ENCODE results near the gene NEDD4L.
A peak's percentile ranks its signal among the peaks of the same experiment; 100 is the strongest.

NEDD4L gene

DNA sequence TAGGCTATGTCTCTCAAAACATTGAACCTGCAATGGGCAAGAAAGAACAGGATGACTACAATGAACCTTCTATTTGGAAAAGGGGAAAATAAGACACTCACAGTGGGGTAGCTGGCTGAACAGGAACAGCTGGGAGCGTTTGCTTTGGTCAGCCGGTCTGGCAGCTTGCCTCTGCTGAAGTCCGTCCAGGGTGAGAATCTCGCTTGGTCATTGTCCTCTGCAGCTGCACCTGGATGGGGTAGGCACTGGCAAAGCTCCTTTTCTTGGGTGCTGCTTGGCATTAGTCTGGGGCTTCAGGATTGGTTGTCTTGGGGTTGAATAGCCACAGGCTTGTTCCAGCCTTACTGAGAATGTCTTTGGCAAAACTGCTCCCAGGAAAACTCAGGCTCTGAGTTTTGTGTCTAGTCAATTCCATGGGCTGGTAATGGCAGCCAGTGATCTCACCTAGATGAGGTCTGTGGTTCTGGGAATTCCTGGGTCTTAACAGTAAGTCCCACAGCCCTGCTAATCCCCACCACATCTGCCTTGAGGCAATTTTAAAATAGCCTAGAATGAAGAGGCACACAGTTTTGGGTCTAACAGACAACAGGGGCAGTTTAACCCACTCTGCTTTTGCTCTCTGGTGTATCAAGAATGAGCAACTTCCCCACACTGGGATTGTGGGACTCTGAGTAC is 13.4 kb downstream of the NEDD4L start:
- no peak for DNase-seq
- no peaks in the 10 kb centered on the region for H3K27me3 ChIP-seq (replicated peaks)

DNA sequence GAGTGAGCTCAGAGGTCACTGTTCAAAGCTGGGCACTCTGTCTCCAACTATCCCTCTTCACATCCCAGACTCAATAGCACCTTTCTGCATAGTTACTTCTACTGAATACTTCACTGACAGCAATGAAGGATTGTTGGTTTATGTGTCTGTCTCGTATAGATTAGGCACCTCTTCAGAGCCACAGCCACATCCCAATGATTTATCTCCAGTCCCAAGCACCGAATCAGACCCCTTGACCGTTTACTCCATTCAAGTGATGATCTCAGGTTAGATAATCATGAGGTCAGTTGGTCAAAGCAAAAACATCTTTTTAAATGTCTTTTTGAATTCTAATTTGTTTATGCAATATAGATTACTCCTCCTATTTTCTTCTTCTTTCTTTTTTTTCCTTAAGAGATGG is 14.7 kb downstream of the NEDD4L start:
- no peaks in the 10 kb centered on the region for H3K27me3 ChIP-seq (replicated peaks)
- H3K4me3 ChIP-seq (ENCODE audit: low read depth, low read length): no peak overlapping the region
- peak; percentile 13 for DNase-seq
- in situ Hi-C loops (cut with HindIII; ENCODE audit: low pct_ligation_motif_present, low sequenced_read_pairs): no loop called here
- H3K36me3 ChIP-seq (replicated peaks): no peaks in the 10 kb centered on the region
- no peak overlapping the region for H3K27ac ChIP-seq
- TF ChIP-seq, protein P1, sequence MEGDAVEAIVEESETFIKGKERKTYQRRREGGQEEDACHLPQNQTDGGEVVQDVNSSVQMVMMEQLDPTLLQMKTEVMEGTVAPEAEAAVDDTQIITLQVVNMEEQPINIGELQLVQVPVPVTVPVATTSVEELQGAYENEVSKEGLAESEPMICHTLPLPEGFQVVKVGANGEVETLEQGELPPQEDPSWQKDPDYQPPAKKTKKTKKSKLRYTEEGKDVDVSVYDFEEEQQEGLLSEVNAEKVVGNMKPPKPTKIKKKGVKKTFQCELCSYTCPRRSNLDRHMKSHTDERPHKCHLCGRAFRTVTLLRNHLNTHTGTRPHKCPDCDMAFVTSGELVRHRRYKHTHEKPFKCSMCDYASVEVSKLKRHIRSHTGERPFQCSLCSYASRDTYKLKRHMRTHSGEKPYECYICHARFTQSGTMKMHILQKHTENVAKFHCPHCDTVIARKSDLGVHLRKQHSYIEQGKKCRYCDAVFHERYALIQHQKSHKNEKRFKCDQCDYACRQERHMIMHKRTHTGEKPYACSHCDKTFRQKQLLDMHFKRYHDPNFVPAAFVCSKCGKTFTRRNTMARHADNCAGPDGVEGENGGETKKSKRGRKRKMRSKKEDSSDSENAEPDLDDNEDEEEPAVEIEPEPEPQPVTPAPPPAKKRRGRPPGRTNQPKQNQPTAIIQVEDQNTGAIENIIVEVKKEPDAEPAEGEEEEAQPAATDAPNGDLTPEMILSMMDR (IDR thresholded peaks at IDR 0.05; ENCODE audit: low read depth, low read length, missing control alignments): no peak

More for the DNA sequence above, 13.4 kb downstream of the NEDD4L start:
- no peak overlapping the region for H3K4me3 ChIP-seq (ENCODE audit: low read depth, low read length)
- H3K36me3 ChIP-seq (replicated peaks): no peaks in the 10 kb centered on the region
- in situ Hi-C loops (cut with HindIII; ENCODE audit: low pct_ligation_motif_present, low sequenced_read_pairs): no loop called here
- H3K27ac ChIP-seq: no peak overlapping the region
- TF ChIP-seq, protein P1 (IDR thresholded peaks at IDR 0.05; ENCODE audit: low read depth, low read length, missing control alignments): no peak

DNA sequence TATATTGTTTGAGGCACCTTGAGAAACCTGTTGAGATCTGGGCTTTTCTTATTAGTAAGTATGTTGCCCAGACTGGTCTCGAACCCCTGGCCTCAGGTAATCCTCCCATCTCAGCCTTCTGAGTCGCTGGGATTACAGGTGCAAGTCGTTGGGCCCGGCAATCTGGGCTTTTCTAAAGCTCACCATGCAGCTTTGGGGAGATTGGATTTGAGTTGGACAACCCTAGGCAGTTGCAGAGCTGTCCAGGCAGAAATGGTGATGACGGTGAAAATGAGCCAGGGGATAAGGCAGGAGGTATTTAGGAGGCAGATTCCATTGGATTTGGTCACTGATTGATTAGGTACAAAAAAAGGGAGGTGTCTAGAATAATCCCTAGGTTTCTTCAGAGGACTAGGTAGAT is 16.2 kb downstream of the NEDD4L start:
- in situ Hi-C loops (cut with HindIII; ENCODE audit: low pct_ligation_motif_present, low sequenced_read_pairs): no loop called here
- Histone ChIP-seq H3K27ac (no peak overlapping the region), H3K27me3 (replicated peaks) (no peaks in the 10 kb centered on the region), H3K4me3 (ENCODE audit: low read depth, low read length) (no peak overlapping the region), H3K36me3 (replicated peaks) (no peaks in the 10 kb centered on the region)
- DNase-seq: no peak
- TF ChIP-seq, protein P1 (IDR thresholded peaks at IDR 0.05; ENCODE audit: low read depth, low read length, missing control alignments): no peak

DNA sequence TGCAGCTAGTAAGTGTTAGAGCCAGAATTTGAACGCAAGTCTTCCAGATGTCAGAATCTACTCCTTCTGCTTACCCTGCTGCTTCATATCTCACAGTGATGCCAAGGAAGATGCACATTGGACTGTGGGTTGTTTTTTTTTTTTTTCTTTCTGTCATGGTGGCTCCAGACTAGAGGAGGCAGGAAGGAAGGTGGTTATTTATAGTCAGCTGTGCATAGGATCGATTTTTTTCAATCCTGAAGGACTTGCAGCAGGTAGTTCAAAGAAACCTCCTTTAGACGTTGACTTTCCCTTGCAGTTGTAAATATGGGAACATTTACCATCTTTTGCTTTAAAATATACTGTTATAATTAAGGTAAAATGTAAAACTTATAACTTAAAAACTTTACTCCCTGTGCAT is 17.3 kb downstream of the NEDD4L start:
- TF ChIP-seq, protein P1 (IDR thresholded peaks at IDR 0.05; ENCODE audit: low read depth, low read length, missing control alignments): no peak
- Histone ChIP-seq H3K27ac (no peak overlapping the region), H3K27me3 (replicated peaks) (no peaks in the 10 kb centered on the region), H3K36me3 (replicated peaks) (no peaks in the 10 kb centered on the region), H3K4me3 (ENCODE audit: low read depth, low read length) (no peak overlapping the region)
- DNase-seq: no peak
- in situ Hi-C loops (cut with HindIII; ENCODE audit: low pct_ligation_motif_present, low sequenced_read_pairs): no loop called here

DNA sequence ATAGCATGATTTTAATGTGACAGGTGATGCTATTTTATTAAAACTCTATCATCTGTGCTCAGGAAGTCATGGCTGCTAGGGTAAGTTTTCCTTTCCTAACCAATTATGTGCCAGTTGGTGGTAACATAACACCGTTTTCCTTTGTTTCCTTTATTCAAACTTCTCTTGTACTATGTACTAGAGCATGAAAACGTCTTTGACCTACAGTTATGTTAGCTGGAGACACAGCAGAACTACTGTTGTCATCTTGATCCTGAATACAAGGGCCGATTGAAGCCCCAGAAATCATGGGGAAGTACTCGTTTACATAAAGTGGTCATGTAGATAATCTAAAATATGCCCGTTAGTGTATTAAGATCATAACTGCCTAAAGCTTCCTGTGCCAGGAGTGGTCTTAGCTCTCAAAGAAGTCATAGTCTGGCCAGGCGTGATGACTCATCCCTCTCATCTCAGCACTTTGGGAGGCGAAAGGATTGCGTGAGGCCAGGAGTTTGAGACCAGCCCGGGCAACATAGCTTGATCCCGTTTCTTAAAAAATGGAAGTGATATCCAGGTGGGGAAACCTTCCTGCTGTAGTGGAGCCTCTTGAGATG is 20.5 kb downstream of the NEDD4L start:
- Histone ChIP-seq H3K27me3 (replicated peaks) (no peaks in the 10 kb centered on the region), H3K4me3 (ENCODE audit: low read depth, low read length) (no peak overlapping the region), H3K36me3 (replicated peaks) (no peaks in the 10 kb centered on the region), H3K27ac (no peak overlapping the region)
- in situ Hi-C loops (cut with HindIII; ENCODE audit: low pct_ligation_motif_present, low sequenced_read_pairs): no loop called here
- no peak for DNase-seq
- TF ChIP-seq, protein P1 (IDR thresholded peaks at IDR 0.05; ENCODE audit: low read depth, low read length, missing control alignments): no peak

Data from brain microvascular endothelial cell (primary cell).